BE2C (cell line): Measurements from ENCODE around the gene BCL7C.
A peak's percentile ranks its signal among the peaks of the same experiment; 100 is the strongest.

Experiments
- DNase-seq: peaks from one replicate; pipeline ENCODE4 v3.0.0-alpha.2; 2020
- H3K27me3 ChIP-seq: fragments of 250-450 bp; sonication (Bioruptor Pico); 2 replicates; pipeline ENCODE4 v1.5.1; 2020; ENCODE audit warnings: mild to moderate bottlenecking
- H3K36me3 ChIP-seq: fragments of 250-450 bp; sonication (Bioruptor Pico); 2 replicates; pipeline ENCODE4 v1.5.1; 2020; ENCODE audit warnings: mild to moderate bottlenecking
- H3K4me1 ChIP-seq: fragments of 250-450 bp; sonication (Bioruptor Pico); 2 replicates; pipeline ENCODE4 v1.5.1; 2020
- H3K4me3 ChIP-seq: 2 replicates; pipeline ENCODE4 v1.5.1; 2011; ENCODE audit warnings: low read depth, low read length
- H3K9me3 ChIP-seq: fragments of 250-450 bp; sonication (Bioruptor Pico); 2 replicates; pipeline ENCODE4 v1.5.1; 2020
- CTCF ChIP-seq: IDR thresholded peaks from 2 replicates; pipeline ENCODE4 v1.5.1; 2012; ENCODE audit warnings: mild to moderate bottlenecking, low read depth, low read length

BCL7C gene

GRCh38 chr16:30886145-30886544 is 7.7 kb downstream of the BCL7C start:
- Histone ChIP-seq H3K9me3 (no peaks in the 10 kb centered on the region), H3K4me1 (no peaks in the 10 kb centered on the region; the same call in 1 of the 2 replicates), H3K36me3 (peaks cover 14% of the 10 kb centered on the region), H3K4me3 (no peak overlapping the region), H3K27me3 (no peaks in the 10 kb centered on the region)
- no peak for DNase-seq
- no peak for TF ChIP-seq CTCF

- no peak for TF ChIP-seq CTCF
- Histone ChIP-seq H3K9me3 (no peaks in the 10 kb centered on the region), H3K4me3 (no peak overlapping the region), H3K27me3 (no peaks in the 10 kb centered on the region), H3K4me1 (no peaks in the 10 kb centered on the region; the same call in 1 of the 2 replicates), H3K36me3 (peaks cover 17% of the 10 kb centered on the region)
- no peak for DNase-seq
These were observed 8.7 kb downstream of the BCL7C start for GRCh38 chr16:30885196-30885595.

- no peaks in the 10 kb centered on the region; the same call in 1 of the 2 replicates for H3K4me1 ChIP-seq
- H3K4me3 ChIP-seq: no peak overlapping the region
- no peaks in the 10 kb centered on the region for H3K27me3 ChIP-seq
- no peak for DNase-seq
- no peak for TF ChIP-seq CTCF
- H3K36me3 ChIP-seq: peaks cover 17% of the 10 kb centered on the region
- H3K9me3 ChIP-seq: no peaks in the 10 kb centered on the region
These were observed 9.1 kb downstream of the BCL7C start for GRCh38 chr16:30884760-30885159.

GRCh38 chr16:30882429-30883310 is 11.2 kb downstream of the BCL7C start:
- no peak for TF ChIP-seq CTCF
- no peaks in the 10 kb centered on the region; the same call in 1 of the 2 replicates for H3K4me1 ChIP-seq
- no peaks in the 10 kb centered on the region for H3K9me3 ChIP-seq
- H3K4me3 ChIP-seq: no peak overlapping the region
- no peak for DNase-seq
- H3K27me3 ChIP-seq: no peaks in the 10 kb centered on the region
- peaks cover 9% of the 10 kb centered on the region for H3K36me3 ChIP-seq

GRCh38 chr16:30876867-30877266 is 17.0 kb downstream of the BCL7C start:
- Histone ChIP-seq H3K9me3 (no peaks in the 10 kb centered on the region), H3K4me3 (peak overlapping the region; percentile 95), H3K36me3 (peaks cover 4% of the 10 kb centered on the region; the same call in 1 of the 2 replicates), H3K4me1 (no peaks in the 10 kb centered on the region), H3K27me3 (no peaks in the 10 kb centered on the region)
- TF ChIP-seq CTCF: no peak
- DNase-seq: peak; percentile 28
